ENCODE measurements around the gene LLGL1.

DNA sequence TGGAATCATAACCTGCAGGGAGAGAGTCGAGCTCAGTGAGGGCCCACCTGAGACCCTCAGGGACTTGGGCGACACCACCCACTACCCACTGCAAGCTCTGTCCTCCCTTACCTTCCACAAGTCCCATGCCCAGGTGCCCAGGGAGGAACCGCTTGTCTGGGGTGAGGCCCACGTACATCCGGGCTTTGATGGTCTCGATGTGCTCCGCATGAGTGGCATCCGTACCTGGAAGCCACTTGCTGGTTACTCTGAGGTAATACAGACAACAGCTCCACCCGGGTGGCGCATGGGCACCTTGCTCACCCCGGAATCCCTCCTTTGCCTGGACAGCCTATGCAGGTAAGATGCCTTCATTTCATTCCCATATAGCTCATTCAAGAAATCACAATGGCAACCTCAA lies 59.9 kb downstream of the LLGL1 start:
- TF ChIP-seq, protein P1, sequence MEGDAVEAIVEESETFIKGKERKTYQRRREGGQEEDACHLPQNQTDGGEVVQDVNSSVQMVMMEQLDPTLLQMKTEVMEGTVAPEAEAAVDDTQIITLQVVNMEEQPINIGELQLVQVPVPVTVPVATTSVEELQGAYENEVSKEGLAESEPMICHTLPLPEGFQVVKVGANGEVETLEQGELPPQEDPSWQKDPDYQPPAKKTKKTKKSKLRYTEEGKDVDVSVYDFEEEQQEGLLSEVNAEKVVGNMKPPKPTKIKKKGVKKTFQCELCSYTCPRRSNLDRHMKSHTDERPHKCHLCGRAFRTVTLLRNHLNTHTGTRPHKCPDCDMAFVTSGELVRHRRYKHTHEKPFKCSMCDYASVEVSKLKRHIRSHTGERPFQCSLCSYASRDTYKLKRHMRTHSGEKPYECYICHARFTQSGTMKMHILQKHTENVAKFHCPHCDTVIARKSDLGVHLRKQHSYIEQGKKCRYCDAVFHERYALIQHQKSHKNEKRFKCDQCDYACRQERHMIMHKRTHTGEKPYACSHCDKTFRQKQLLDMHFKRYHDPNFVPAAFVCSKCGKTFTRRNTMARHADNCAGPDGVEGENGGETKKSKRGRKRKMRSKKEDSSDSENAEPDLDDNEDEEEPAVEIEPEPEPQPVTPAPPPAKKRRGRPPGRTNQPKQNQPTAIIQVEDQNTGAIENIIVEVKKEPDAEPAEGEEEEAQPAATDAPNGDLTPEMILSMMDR (conservative IDR thresholded peaks at IDR 0.05) = no peak
- no peak for TF ChIP-seq EZH2 (IDR thresholded peaks at IDR 0.05; ENCODE audit: low read depth)

Data from PC-9 (cell line).